ENCODE measurements around the gene TCAIM. TPM values are rescaled to one million over a fixed set of nuclear protein-coding genes. Genes with fewer than 3 reads are reported as not detected.

Gene TCAIM
- polyA plus RNA-seq, 1 donor (not counting 4 experiments of a cell fraction or from before 2014, with no cell fraction given): 28.0 TPM

DNA sequence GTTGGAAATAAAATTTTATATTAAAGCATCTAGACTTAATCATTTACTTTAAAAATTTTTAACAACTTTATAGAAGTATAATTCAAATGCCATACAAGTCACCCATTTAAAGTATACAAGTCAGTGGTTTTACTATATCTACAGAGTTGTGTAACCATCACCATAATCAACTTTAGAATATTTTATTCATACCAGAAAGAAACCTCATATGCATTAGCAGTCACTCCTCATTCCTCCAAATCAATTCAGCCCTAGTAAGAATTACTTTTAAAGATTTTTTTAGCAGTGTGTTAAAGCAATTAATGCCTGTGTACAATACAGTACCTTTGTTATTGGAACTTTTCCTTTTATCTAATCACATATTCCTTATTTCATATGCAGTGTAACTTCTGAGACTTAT, 14.0 kb upstream of the TCAIM start:
- no peak overlapping the region for H3K9ac ChIP-seq (ENCODE audit: control insufficient read depth, extremely low read depth, insufficient read depth, low read length)
- H3K9me1 ChIP-seq (ENCODE audit: control insufficient read depth, extremely low read depth, insufficient read depth, low read length): no peaks in the 10 kb centered on the region
- H3K4me2 ChIP-seq (ENCODE audit: control insufficient read depth, extremely low read depth, insufficient read depth, low read depth, low read length): no peak overlapping the region
- H3K27me3 ChIP-seq (ENCODE audit: control insufficient read depth, extremely low read depth, insufficient read depth, low read length): no peaks in the 10 kb centered on the region
- no peaks in the 10 kb centered on the region for H3K79me2 ChIP-seq (ENCODE audit: control insufficient read depth, insufficient read depth, low read length)
- no peak for DNase-seq (ENCODE audit: low read depth, low spot score)
- no peaks in the 10 kb centered on the region for H3K36me3 ChIP-seq (ENCODE audit: control insufficient read depth in 2 of 2, extremely low read depth in 1 of 2, insufficient read depth in 2 of 2, low read length in 2 of 2)
- H4K20me1 ChIP-seq (ENCODE audit: control insufficient read depth, extremely low read depth, insufficient read depth, low read length): no peaks in the 10 kb centered on the region
- peaks cover 3% of the 10 kb centered on the region for H3K4me1 ChIP-seq (ENCODE audit: control insufficient read depth, extremely low read depth, insufficient read depth, low read length)
- no peak overlapping the region for H3K4me3 ChIP-seq (ENCODE audit: control insufficient read depth in 2 of 3, extremely low read depth in 1 of 3, insufficient read depth in 2 of 3, low read depth in 1 of 3, low read length in 3 of 3)
- TF ChIP-seq EZH2 (IDR thresholded peaks at IDR 0.05; ENCODE audit: low read length): no peak
- TF ChIP-seq, protein P1, sequence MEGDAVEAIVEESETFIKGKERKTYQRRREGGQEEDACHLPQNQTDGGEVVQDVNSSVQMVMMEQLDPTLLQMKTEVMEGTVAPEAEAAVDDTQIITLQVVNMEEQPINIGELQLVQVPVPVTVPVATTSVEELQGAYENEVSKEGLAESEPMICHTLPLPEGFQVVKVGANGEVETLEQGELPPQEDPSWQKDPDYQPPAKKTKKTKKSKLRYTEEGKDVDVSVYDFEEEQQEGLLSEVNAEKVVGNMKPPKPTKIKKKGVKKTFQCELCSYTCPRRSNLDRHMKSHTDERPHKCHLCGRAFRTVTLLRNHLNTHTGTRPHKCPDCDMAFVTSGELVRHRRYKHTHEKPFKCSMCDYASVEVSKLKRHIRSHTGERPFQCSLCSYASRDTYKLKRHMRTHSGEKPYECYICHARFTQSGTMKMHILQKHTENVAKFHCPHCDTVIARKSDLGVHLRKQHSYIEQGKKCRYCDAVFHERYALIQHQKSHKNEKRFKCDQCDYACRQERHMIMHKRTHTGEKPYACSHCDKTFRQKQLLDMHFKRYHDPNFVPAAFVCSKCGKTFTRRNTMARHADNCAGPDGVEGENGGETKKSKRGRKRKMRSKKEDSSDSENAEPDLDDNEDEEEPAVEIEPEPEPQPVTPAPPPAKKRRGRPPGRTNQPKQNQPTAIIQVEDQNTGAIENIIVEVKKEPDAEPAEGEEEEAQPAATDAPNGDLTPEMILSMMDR (optimal IDR thresholded peaks at IDR 0.05 in 1 of 3, IDR thresholded peaks at IDR 0.05 in 1 of 3, conservative IDR thresholded peaks at IDR 0.05 in 1 of 3; ENCODE audit: extremely low read depth in 1 of 3, insufficient read depth in 2 of 3, low read length in 3 of 3): no peak
- no peak overlapping the region for H3K27ac ChIP-seq (ENCODE audit: control insufficient read depth, insufficient read depth, low read length)
- FAIRE-seq: no peak
- H3K9me3 ChIP-seq (ENCODE audit: control insufficient read depth, low read depth, low read length): no peaks in the 10 kb centered on the region
- no peak overlapping the region for H2AFZ ChIP-seq (ENCODE audit: control insufficient read depth, low read length)
- dilution Hi-C loops (cut with MboI; ENCODE audit: extremely low pct_ligation_motif_present, low sequenced_read_pairs): no loop called here

DNA sequence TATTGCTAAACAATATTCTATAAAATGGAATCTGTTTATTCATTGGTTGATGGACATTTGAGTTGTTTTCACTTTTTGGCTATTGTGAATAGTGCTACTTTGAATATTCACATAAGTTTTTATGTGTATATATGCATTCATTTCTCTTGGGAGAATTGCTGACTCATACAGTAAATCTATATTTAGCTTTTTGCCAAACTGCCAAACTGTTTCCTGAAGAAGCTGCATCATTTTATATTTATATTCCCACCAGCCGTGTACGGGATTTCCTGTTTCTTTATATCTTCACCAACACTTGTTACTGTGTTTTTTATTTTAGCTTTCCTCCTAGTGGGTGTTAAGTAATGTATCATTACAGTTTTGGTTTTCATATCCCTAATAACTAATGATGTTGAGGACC, 12.5 kb upstream of the TCAIM start:
- Histone ChIP-seq H3K36me3 (ENCODE audit: control insufficient read depth in 2 of 2, extremely low read depth in 1 of 2, insufficient read depth in 2 of 2, low read length in 2 of 2) (no peaks in the 10 kb centered on the region), H3K9ac (ENCODE audit: control insufficient read depth, extremely low read depth, insufficient read depth, low read length) (no peak overlapping the region), H3K27ac (ENCODE audit: control insufficient read depth, insufficient read depth, low read length) (no peak overlapping the region), H2AFZ (ENCODE audit: control insufficient read depth, low read length) (no peak overlapping the region), H3K9me1 (ENCODE audit: control insufficient read depth, extremely low read depth, insufficient read depth, low read length) (no peaks in the 10 kb centered on the region), H3K9me3 (ENCODE audit: control insufficient read depth, low read depth, low read length) (no peaks in the 10 kb centered on the region), H3K4me2 (ENCODE audit: control insufficient read depth, extremely low read depth, insufficient read depth, low read depth, low read length) (no peak overlapping the region), H3K27me3 (ENCODE audit: control insufficient read depth, extremely low read depth, insufficient read depth, low read length) (no peaks in the 10 kb centered on the region), H3K4me3 (ENCODE audit: control insufficient read depth in 2 of 3, extremely low read depth in 1 of 3, insufficient read depth in 2 of 3, low read depth in 1 of 3, low read length in 3 of 3) (no peak overlapping the region), H3K79me2 (ENCODE audit: control insufficient read depth, insufficient read depth, low read length) (no peaks in the 10 kb centered on the region), H4K20me1 (ENCODE audit: control insufficient read depth, extremely low read depth, insufficient read depth, low read length) (no peaks in the 10 kb centered on the region), H3K4me1 (ENCODE audit: control insufficient read depth, extremely low read depth, insufficient read depth, low read length) (peaks cover 3% of the 10 kb centered on the region)
- no peak for DNase-seq (ENCODE audit: low read depth, low spot score)
- dilution Hi-C loops (cut with MboI; ENCODE audit: extremely low pct_ligation_motif_present, low sequenced_read_pairs): no loop called here
- no peak for FAIRE-seq
- no peak for TF ChIP-seq EZH2 (IDR thresholded peaks at IDR 0.05; ENCODE audit: low read length)
- TF ChIP-seq, protein P1 (optimal IDR thresholded peaks at IDR 0.05 in 1 of 3, IDR thresholded peaks at IDR 0.05 in 1 of 3, conservative IDR thresholded peaks at IDR 0.05 in 1 of 3; ENCODE audit: extremely low read depth in 1 of 3, insufficient read depth in 2 of 3, low read length in 3 of 3): no peak
